Fibroblast of pulmonary artery (primary cell): ENCODE measurements around the gene ICAM1.
A peak's percentile ranks its signal among the peaks of the same experiment; 100 is the strongest.

ENCODE experiments used
- DNase-seq: peaks from one replicate; pipeline ENCODE4 v3.0.0-alpha.2; 2010; ENCODE audit warnings: low read depth
- H3K4me3 ChIP-seq: replicated peaks from 2 replicates; pipeline ENCODE4 v1.5.1; 2011; ENCODE audit warnings: low read depth, mild to moderate bottlenecking, control low read depth, low read length, moderate library complexity
- TF ChIP-seq, protein P1 (sequence below): IDR thresholded peaks from 2 replicates; pipeline ENCODE4 v1.5.1; 2011; ENCODE audit warnings: mild to moderate bottlenecking, control low read depth, low read length, inconsistent platforms; ENCODE audit errors: missing control alignments

ICAM1 gene

GRCh38 chr19:10246511-10246910, 24.4 kb upstream of the ICAM1 start:
- TF ChIP-seq, protein P1, sequence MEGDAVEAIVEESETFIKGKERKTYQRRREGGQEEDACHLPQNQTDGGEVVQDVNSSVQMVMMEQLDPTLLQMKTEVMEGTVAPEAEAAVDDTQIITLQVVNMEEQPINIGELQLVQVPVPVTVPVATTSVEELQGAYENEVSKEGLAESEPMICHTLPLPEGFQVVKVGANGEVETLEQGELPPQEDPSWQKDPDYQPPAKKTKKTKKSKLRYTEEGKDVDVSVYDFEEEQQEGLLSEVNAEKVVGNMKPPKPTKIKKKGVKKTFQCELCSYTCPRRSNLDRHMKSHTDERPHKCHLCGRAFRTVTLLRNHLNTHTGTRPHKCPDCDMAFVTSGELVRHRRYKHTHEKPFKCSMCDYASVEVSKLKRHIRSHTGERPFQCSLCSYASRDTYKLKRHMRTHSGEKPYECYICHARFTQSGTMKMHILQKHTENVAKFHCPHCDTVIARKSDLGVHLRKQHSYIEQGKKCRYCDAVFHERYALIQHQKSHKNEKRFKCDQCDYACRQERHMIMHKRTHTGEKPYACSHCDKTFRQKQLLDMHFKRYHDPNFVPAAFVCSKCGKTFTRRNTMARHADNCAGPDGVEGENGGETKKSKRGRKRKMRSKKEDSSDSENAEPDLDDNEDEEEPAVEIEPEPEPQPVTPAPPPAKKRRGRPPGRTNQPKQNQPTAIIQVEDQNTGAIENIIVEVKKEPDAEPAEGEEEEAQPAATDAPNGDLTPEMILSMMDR = no peak
- no peak overlapping the region for H3K4me3 ChIP-seq
- no peak for DNase-seq

GRCh38 chr19:10251792-10252694, 18.9 kb upstream of the ICAM1 start, which contains the start of gene MRPL4:
MRPL4 (plus strand) TSS chr19:10252214; CDS start chr19:10252254, 40 bp downstream.
- H3K4me3 ChIP-seq = peak within 1 kb of the TSS; percentile 97
- TF ChIP-seq, protein P1 = no peak
- peak; percentile 99 for DNase-seq

DNA sequence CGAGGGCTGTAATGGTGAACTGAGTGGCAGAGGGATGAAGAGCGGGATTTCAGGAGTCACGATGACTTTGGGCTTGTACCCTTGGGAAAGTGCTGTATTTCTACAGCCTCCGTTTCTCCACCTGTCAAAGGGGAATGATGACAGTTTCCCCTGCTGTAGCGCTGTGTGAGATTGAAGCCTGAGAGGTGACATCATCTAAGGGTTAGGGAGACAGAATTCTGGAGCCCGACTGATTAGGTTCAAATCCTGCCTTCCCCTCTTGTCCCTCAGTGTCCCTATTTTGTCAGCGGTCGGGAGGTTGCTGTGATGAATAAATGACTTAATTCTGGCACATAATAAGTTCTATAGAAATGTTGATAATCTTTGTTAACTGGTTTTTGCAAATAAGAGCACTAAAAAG, 18.2 kb upstream of the ICAM1 start:
- peak overlapping the region; percentile 97 for H3K4me3 ChIP-seq
- DNase-seq = no peak
- TF ChIP-seq, protein P1 = no peak

GRCh38 chr19:10254244-10254643, 16.7 kb upstream of the ICAM1 start:
- TF ChIP-seq, protein P1 = no peak
- no peak overlapping the region for H3K4me3 ChIP-seq
- DNase-seq = no peak

DNA sequence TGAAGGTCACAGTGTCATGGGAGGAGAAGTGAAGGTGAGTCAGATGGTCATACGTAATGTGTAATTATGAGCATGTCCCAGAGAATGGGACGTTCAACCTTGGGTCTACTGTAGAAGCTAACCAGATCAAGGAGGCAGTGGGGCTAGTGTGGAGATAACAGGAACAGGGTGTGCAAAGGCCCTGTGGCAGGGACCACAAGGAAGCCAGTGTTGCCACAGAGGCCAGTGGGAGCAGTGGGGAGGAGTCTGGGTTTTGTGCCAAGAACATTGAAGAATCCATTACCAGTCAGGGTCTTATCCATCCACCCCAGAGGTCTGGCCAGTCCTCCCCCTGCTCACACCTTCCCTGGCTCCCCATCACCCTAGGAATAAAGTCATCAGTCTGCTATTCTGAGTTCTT, 15.6 kb upstream of the ICAM1 start:
- no peak for DNase-seq
- TF ChIP-seq, protein P1 = no peak
- no peak overlapping the region for H3K4me3 ChIP-seq

DNA sequence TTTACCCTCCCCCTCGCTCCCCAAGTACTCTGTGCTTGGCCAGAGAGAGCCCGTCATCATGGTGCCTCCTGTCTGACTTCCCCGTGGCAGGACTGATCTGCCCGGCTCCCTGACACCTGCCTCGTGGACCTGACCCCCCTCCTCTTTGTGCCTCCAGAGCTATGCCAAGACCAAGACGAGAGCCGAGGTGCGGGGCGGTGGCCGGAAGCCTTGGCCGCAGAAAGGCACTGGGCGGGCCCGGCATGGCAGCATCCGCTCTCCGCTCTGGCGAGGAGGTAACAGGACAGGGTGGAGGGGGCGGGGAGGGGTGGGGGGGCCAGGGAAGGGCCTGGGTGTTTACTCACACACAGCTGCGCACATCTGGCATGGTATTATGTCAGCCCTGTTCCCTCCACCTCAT, 14.4 kb upstream of the ICAM1 start:
- TF ChIP-seq, protein P1 = no peak
- DNase-seq = no peak
- no peak overlapping the region for H3K4me3 ChIP-seq

DNA sequence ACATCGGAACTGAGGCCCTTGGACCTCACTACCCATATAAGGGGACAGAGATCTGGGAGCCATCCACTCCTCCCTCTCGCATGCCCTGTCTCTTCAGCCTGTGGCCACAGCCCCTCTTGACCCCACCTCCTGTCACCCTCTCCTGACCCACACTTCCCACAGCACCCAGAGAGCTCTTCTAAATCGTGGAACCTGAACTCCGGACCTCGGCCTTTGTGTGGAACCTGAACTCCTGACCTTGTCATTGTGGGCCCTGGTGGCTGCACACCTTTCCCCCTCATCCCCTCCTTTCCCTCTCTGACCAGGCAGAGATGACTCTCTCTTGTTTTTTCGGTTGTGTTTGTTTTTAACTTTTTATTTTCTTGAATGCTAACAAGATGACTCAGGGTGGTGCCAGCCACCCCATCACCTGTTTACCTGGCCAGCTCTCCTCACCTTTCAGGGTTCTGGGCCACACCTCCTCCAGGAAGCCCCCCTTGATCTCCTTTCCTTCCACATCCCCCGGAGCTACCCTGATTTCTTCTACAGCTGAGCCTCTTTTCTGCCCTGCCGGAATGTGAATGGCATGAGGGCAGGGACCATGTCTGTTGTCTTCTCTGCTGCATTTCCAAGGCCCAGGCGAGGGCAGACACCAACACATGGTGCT, 13.8 kb upstream of the ICAM1 start:
- no peak for DNase-seq
- TF ChIP-seq, protein P1 = no peak
- no peak overlapping the region for H3K4me3 ChIP-seq
